ENCODE data around the gene HECW1.

- TF ChIP-seq CTCF (conservative IDR thresholded peaks at IDR 0.05; ENCODE audit: low read depth in 2 of 2) (no peak), EZH2phosphoT487 (IDR thresholded peaks at IDR 0.05; ENCODE audit: unreplicated experiment) (no peak), REST (IDR thresholded peaks at IDR 0.05; ENCODE audit: unreplicated experiment) (no peak), EZH2 (IDR thresholded peaks at IDR 0.05; ENCODE audit: low read depth, unreplicated experiment) (no peak), JUNB (IDR thresholded peaks at IDR 0.05; ENCODE audit: unreplicated experiment) (no peak), NANOG (IDR thresholded peaks at IDR 0.05; ENCODE audit: borderline replicate concordance) (no peak), POLR2AphosphoS5 (IDR thresholded peaks at IDR 0.05; ENCODE audit: low read depth) (no peak), ZNF114 (CRISPR knock-in tag; IDR thresholded peaks at IDR 0.05) (no peak), CREB1 (CRISPR knock-in tag; IDR thresholded peaks at IDR 0.05; ENCODE audit: low read depth) (no peak), ETS1 (IDR thresholded peaks at IDR 0.05) (no peak), STAT1 (IDR thresholded peaks at IDR 0.05; ENCODE audit: unreplicated experiment) (no peak), ZNF331 (CRISPR knock-in tag; IDR thresholded peaks at IDR 0.05; ENCODE audit: low read depth) (no peak)
Observed at GRCh38 chr7:43557831-43558495, 445.5 kb downstream of the HECW1 start.
